Glomerular visceral epithelial cell (primary cell): ENCODE results near the gene FHIT.

ENCODE experiments used
- DNase-seq: peaks from one replicate; pipeline ENCODE4 v3.0.0-alpha.2; 2016; ENCODE audit errors: extremely low spot score

The FHIT gene

GRCh38 chr3:60501314-60501713, 749.9 kb downstream of the FHIT start:
- no peak for DNase-seq

DNA sequence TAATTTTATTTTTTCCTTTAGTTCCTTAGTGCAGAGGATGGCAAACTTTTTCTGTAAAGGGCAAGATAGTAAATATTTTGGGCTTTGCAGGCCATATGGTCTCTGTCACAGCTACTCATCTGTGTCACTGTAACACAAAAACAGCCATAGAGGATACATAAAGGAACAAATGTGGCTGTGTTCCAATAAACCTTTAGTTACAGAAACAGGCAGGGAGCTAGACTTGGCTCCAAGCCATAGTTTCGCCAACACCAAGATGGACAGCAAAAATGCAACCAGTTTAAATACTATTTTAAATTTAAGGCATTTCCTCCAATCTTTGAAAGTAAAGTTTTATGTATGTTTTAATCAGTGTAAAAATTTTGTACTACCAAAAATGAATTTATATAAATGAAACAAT, 753.4 kb downstream of the FHIT start:
- DNase-seq: no peak

- no peak for DNase-seq
These were observed 760.3 kb downstream of the FHIT start for GRCh38 chr3:60490992-60491391.

GRCh38 chr3:60475096-60475495, 776.2 kb downstream of the FHIT start:
- no peak for DNase-seq

DNA sequence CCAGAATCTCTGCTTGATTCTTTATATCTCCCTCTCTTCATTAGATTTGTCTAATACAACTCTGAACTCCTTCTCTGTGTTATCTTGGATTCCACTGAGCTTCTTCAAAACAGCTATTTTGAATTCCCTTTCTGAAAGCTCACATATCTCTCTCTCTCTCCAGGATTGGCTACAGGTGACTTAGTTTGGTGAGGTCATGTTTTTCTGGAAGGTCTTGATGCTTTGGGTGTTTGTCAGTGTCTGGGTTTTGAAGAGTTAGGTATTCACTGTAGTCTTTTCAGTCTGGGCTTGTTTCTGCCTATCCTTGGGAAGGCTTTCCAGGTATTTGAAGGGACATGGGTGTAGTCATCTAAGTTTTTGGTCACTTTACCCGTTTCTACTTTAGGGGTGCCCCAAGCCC, 781.8 kb downstream of the FHIT start:
- DNase-seq: no peak

GRCh38 chr3:60463685-60464084, 787.6 kb downstream of the FHIT start:
- DNase-seq: no peak

DNA sequence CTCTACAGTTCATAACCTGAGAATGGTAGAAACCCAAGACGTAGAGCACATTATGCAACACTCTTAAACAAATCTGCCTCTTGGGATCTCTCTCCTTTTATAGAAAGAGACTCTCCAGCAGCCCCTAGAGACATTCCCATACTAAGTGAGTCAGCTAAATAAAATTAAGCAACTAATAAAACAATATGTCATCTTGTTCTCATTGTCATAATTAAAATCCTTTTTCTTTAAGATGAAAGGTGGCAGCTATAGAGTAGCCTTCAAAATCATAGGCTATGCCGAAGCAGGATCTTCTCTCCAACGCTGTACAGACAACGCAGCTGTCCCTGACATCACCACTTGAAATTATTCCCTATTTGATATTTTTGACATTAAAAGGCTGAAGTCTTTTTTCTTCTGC, 790.0 kb downstream of the FHIT start:
- DNase-seq: no peak

DNA sequence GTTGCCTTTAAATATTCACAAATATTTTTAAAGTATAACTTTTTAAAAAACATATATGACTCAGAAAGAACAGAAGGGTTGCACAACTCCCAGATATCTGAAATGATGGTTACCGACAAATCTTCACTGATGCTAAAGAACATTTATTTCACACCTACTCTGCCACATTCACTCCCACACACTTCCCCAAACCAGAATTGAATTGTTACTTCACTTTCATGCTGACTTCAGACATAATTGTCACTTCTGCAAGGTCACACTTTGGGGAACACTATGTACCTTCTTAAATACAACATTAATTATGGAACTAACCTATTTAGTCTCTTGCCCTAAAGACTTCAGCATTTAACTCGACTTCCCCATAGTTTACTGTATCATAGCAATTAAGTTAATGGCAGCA, 795.1 kb downstream of the FHIT start:
- DNase-seq: no peak

- DNase-seq: no peak
These were observed 797.9 kb downstream of the FHIT start for GRCh38 chr3:60453326-60453725.

DNA sequence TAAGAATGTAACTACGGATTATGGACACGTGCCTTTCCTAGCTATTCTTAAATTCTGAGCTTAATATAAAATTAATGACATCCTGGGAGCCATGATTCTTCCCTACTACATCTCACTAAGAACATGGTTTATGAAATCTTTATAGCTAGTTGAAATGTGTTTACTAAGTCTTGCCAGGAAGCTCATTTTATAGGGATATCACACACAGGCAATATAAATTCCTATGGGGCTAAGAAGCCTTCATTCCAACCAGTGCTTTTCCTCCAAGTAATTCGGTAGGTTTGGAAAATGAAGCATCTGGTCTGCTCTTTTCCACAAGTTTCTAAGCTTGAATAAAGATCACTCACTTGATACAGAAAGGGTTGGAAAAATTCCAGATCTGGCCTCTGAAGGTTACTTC, 802.6 kb downstream of the FHIT start:
- DNase-seq: no peak

DNA sequence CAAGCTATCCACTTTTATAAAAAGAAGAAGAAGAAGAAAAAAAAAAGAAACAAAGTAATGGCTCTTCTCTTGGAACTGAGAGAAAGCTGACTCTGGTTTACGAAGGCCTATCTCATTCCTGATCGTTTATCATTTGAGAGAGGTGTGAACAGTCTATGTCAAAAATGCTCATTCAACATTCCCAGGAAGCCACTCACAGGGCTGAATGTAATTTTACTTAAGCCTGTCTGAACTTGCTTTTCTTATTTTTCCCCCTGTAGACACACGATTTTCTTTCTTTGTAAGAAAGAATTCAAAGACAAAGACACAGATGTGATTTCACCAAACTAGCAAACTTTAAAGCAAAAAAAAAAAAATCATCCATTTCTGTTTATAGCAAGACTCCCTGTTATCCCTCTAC, 805.8 kb downstream of the FHIT start:
- no peak for DNase-seq

GRCh38 chr3:60444898-60445437, 806.3 kb downstream of the FHIT start:
- no peak for DNase-seq

GRCh38 chr3:60440869-60441268, 810.4 kb downstream of the FHIT start:
- DNase-seq: no peak

- DNase-seq: no peak
These were observed 815.2 kb downstream of the FHIT start for GRCh38 chr3:60435941-60436650.

DNA sequence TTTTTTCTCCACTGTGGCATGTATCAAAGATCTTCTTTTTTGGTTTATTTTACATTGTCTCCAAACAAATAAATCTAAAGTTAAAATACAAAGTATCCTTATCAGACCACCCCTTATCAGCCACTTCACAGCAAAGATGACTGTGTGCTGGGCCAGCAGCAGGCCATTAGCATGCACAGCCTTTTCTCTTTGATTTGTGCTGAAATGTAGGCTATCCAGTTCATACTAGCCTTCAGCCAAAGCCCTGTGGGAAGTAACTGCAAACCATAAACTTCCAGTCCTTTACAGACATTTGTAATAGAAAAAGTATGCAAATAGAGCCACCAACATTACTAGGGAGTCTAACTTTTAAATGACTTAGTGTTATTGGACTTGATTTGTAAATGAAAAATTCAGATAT, 816.3 kb downstream of the FHIT start:
- DNase-seq: no peak

DNA sequence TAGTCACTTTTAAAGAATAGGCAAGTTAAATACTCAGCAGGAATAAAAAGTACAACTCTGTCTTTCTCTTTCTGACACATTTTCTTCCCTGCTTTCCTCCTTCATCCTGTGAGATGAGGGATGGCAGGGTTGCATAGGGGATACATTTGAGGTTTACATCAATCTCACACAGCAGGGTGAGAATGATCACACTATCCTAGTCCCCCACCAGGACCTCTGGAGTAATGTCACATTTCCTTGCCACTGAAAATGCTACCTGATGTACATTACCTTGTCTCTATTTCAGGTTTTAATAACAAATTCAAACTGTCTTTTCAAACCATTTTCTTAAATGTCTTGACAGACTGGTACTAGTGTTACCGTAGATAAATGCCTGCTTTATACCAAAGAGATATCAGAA, 816.9 kb downstream of the FHIT start:
- DNase-seq: no peak

- no peak for DNase-seq
These were observed 819.7 kb downstream of the FHIT start for GRCh38 chr3:60431599-60431958.

DNA sequence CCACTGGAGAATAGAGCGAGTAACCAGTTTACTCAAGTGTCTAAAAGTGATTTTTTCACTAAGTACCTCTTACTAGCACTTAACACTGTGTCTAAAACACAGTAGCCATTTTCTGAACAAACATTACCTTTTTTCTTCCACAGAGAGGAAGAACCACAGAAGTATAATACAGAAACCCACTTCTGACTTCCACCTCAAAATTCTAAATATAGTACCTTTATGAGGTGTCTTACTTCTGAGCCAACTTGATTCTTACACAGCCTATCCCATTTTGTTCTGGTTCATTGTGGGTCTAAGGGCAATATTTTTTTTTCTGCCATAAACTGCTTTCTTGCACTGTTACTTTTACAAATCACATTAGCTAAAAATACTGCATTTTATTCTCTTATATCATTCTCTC, 821.0 kb downstream of the FHIT start:
- no peak for DNase-seq

- DNase-seq: no peak
These were observed 824.1 kb downstream of the FHIT start for GRCh38 chr3:60427109-60427508.

- no peak for DNase-seq
These were observed 826.3 kb downstream of the FHIT start for GRCh38 chr3:60424942-60425341.

DNA sequence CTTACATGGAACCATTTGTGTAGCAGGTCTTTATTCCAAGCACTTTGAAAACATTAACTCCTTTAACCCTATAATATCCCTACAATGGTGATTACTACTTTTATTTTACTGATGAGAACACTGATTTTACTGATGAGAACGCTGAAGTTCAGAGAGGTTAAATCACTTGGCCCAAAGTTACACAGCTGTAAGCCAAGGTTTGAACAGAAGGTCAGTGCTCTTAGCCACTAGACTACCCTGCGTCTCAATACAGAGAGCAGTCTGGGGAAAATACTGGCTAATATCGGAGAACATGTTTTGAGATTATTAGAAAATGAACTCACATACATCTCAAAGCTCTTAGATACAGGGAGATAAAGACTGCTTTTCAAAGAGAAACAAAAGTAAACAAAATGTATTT, 827.2 kb downstream of the FHIT start:
- DNase-seq: no peak

DNA sequence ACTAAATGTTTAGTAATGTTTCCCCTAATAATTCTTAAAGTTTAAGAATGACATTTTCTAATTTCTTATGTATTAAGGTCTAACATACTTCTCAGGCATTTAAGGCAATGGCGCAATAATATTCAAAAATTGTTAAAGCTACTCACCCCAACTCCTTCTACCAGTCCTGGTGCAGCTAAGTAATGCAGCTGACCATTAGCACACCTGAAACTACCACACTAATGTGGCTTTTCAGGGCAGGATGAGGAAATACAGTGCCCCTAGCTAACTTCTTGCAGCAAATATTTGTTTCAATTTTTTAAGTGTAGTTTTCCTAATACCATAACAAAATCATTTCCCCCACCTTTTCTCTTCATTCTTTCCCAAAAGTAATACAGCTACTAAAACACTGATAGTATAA, 827.7 kb downstream of the FHIT start:
- DNase-seq: no peak

DNA sequence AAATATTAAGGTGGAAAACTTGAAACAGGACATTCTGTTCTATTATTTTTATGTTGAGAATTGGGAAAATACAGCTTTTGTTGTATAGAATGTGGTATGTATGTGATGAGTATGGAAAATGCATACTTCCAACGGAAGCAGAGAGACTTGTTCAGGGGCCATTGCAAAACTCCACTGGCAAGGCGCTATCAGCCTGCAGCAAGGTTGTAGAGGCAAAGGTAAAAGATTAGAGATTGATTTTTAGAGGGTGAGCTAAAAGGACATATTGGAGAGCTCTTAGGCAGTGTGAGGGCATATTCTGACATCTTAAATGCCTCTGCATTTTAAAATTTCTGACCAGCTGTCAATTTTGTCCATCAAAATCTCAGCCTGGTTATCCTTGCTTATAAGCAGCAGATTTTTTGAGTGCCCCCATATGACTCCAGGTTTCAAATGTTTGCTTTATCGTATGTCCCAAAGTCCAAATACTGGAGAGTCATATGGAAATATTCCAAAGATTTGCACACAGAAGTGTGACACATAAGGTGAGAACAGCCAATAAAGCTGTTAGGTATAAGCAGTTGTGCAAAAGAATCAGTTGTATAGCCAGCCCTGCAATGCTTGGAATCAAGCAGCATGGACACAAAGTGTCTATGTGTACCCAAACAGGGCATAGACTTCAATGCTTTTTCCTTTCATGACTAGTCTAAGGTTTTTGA, 829.4 kb downstream of the FHIT start:
- DNase-seq: no peak

- no peak for DNase-seq
These were observed 833.7 kb downstream of the FHIT start for GRCh38 chr3:60417576-60417975.
